Suppressor macrophage treated with lipopolysaccharide for 4 hours (primary cell): Measurements from ENCODE around the gene ZNF219.
A peak's percentile ranks its signal among the peaks of the same experiment; 100 is the strongest.

Source experiments
- DNase-seq: peaks from one replicate; pipeline ENCODE4 v3.0.0-alpha.2; 2020

Gene ZNF219

GRCh38 chr14:21101802-21102413 lies 3.5 kb upstream of the ZNF219 start:
- DNase-seq = peak; percentile 22

- DNase-seq = no peak
Observed at GRCh38 chr14:21100931-21101330, 2.5 kb upstream of the ZNF219 start, which contains the start of gene TMEM253. Gene TMEM253, plus strand, starts transcription at chr14:21101066. Its CDS starts 278 bp downstream, at chr14:21101344.

- no peak for DNase-seq
Observed at GRCh38 chr14:21099596-21099985, 1.1 kb upstream of the ZNF219 start.

- no peak for DNase-seq
Observed at GRCh38 chr14:21098892-21099595, 589 bp upstream of the ZNF219 start.

- no peak for DNase-seq
Observed at GRCh38 chr14:21097636-21098075, 799 bp downstream of the ZNF219 start.

GRCh38 chr14:21096978-21097635 lies 1.3 kb downstream of the ZNF219 start:
- DNase-seq = no peak

DNA sequence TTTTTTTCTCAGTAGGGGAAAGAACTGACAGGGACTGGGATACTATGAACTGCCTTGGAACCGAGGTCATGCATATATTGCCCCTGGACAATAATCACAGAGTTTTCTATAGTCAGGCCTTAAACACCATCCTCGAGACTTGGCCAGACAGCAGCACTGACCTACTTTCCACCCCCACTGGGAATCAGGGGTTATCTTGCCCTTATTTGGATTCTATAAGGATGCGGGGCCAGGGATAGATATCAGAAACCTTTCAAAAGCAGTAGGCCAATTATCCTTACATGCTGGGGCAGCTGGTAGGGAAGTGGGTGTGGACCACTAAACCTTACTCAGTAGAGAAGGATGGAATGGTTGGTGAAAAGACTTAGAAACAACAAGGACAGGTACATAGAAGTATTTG lies 2.0 kb downstream of the ZNF219 start:
- DNase-seq = no peak

GRCh38 chr14:21095430-21096205 lies 2.8 kb downstream of the ZNF219 start:
- no peak for DNase-seq

DNA sequence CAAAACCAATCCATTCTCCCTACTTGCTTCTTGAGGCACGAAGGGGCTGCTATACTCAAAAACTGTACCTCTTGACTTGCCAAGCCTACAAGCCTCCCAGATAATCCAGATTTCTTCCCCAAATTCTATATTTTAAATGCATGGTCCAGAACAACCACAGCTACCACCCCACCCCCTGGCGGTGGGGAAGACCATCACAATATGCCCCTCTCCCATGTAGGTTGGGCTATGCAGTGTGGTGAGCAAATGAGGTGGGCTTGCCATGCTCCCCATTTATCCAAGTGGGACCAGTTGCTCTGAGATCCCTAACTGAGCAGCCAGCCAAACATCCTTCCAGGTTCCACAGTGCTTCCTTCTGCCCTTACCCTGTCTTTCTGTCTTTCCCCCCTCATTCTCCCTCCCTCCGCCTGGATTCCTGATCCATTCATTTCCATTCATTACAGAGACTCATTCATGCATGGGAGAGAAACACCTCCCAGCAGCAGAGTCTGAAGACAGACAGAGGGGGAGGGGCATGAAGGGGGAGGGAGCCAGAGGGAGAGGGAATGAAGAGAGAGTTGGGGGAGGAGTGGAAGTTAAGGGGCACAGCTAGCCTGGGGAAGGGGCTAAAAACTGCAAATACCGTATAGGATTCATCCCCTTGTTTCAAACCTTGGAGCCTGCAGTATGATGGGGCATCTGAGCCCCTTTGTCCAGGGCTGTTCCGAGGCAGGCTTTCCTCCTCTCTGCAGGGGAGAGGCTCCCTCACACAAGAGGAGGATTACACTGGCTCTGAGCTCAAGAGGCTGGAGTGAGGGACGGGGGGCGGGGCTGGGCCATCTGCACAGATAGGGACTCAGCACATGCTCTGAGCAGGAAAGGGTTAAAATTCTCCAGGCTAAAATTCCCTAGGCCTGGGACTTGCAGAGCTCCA lies 4.4 kb downstream of the ZNF219 start:
- DNase-seq = no peak

DNA sequence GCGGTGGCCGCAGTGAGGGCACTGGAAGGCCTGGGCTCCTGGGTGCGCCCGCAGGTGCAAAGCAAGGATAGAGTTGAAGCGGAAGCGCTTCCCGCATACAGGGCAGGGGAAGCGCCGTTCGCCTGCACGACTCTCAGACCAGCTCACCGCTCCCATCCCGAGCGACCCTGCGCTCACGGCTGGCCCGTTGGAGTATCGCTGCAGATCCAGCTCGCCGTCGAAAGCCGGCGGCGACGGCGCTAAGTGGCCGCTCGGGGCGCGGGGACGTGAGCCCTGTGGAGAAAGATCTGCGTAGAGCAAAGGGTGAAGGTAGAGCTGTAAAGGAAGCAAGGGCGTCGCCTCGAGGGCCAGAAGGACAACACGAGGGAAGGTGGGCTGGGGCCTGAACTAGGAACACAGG lies 5.4 kb downstream of the ZNF219 start:
- DNase-seq = no peak

DNA sequence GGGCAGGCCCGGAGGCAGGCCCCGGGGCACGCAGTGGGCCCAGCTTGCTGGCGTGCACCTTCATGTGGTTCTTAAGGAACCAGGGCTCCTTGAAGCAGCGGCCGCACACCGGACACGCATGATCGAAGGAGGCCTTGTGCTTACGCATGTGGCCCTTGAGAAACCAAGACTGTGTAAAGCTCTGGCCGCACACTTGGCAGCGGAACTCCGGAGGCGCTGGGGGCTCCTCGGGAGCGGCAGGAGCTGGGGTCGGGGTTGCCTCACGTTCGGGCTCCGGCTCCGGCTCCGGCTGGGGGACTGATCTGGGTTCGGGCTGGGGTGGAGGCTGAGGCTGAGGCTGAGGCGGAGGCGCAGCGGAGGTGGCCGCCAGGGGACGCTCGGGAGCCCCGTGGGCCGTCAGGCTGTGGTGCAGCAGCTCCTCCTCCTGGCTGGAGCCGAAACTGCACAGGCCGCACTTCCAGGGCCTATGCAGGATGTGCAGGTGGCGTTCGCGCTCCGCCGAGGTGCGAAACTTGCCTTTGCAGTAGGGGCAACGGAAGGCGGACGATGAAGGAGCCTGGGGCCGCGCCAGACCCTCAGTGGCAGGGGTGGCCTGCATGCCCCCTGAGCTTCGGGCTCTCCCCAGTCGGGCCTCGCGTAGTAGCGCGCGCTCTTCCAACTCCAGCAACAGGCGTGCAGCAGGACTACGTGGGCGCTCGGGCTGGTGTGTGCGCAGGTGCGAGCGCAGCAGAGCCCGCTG lies 6.0 kb downstream of the ZNF219 start:
- DNase-seq = peak; percentile 87

DNA sequence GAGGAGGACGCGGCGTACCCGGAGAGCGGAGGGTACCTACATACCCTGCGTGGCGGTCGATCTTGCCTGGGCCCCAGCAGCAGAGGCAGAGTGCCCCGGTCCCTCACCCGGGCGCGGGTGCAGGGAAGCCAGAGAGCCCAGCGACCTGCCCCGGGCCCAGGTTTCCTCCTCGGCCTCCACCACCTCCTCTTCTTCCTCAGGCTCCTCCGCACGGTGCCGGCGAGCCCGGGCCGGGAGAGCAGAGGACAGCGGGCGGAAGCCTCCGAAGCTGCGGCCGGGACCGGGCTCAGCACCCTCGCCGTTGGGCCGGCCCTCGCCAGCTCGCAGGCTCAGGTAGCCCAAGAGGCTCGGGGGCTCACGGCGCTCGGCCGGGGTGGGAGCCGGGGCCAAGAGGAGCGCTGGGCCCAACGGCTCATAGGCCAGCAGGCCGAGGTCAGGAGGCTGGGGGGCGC lies 6.6 kb downstream of the ZNF219 start:
- DNase-seq = no peak

DNA sequence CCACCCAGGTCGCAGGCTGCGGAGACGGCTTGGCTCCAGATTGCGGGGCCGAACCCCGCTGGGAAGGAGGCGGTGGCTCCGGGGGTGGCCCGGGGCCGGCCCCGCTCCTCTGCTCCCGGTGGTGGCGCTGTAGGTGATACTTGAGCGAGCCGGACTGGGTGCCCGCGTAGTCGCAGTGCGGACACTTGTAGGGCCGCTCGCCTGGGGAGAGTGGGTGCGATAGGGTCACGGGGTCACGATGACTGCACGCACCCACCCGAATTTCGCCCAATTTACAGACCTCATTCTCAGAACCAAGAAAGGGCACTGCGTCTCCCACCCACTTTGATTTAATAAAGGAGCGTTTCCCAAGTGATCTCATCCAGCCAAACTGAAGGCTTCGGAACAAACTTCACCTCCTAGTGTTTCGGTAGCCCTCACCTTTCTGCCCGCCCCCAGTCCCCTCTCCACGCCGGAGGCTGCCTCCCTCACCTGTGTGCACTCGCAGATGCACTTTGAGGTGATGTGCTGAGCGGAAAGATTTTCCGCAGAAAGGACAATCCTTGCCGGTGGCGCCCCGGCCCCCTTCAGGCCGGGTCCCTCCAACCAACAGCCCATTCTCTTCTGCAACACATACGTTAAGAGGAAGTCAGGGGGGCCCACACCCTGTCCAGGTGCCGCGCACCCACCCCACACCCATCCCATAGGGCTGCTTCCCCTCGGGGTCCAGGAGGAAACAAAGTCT lies 7.4 kb downstream of the ZNF219 start:
- no peak for DNase-seq

DNA sequence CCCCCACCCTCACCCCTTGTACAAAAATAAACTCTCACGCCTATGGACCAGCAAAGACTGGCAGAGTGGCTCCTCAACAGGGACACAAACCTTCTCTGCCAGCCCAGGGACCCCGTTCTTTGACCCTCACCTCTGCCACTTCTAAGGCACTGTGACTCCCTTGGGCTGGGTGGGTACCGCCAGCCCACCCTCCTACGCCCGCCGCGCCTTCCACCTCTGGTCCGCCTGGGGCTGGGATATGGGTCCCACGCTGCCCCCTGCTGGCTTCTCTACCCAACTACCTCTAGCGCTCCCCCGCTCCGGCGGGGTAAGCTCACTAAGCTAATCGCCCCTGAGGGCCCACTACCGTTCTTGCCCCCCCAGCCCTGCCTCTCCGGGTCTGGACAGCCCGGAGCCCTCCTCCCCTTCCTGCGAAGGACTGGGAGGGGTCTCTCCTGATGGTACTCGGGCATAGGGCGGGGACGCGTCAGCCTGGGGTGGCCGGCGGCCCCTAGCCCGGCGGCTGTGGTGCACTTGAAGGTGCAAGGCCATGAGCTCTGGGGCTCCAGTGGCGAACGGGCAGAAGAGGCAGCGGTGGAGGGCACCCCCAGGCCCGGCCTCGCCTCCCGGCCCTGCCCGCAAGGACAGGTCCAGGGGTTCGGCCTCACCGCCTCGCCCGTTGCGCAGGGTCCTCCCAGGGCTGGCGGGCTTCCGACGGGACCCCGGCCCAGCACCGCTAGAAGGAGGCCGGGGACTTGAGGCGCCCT lies 8.1 kb downstream of the ZNF219 start:
- no peak for DNase-seq

- no peak for DNase-seq
Observed at GRCh38 chr14:21089877-21090193, 8.6 kb downstream of the ZNF219 start.

GRCh38 chr14:21089271-21089670 lies 9.2 kb downstream of the ZNF219 start:
- DNase-seq = no peak

GRCh38 chr14:21088687-21089086 lies 9.8 kb downstream of the ZNF219 start:
- DNase-seq = no peak

GRCh38 chr14:21087294-21088091 lies 11.0 kb downstream of the ZNF219 start:
- DNase-seq = peak; percentile 61

DNA sequence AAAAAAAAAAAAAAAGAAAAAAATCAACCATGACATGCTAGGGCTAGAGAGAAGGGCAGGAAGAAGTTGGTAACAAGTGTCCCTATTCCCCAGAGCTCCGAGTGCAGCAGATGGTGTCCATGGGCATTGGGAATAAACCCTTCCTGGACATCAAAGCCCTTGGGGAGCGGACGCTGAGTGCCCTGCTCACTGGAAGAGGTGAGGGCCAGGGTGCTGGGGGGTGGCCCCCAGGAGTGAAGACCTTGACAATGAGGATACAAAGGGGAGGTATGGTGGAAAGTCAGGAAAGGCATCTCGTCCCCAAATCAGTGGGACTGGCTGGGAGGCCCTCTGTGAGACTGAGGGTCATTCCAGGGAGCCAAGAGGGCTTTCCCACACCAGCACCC lies 11.6 kb downstream of the ZNF219 start:
- DNase-seq = no peak
